Measurements from ENCODE around the gene STON2. TPM values are rescaled to one million over a fixed set of nuclear protein-coding genes. Genes with fewer than 3 reads are reported as not detected.

Gene STON2
- total RNA-seq, 2 donors from 2014 or later, result 6.6 to 16.6 TPM

DNA sequence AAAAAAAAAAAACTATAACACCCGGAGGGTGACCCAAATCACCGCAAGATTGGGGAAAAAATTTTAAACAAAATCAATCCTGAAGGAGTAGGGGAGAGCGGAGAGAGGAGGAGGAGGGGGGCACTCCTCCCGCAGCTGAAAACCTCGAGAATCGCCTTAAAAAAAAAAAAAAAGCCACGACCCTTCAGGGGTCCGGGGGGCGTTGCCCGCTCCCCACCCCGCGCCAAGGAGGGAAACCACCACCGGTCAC lies 179.6 kb downstream of the STON2 start:
- H3K4me3 ChIP-seq, result peak overlapping the region; percentile 35 to 77
- no peak for ATAC-seq
- intact Hi-C loops (cut with DNase I), result no loop called here

DNA sequence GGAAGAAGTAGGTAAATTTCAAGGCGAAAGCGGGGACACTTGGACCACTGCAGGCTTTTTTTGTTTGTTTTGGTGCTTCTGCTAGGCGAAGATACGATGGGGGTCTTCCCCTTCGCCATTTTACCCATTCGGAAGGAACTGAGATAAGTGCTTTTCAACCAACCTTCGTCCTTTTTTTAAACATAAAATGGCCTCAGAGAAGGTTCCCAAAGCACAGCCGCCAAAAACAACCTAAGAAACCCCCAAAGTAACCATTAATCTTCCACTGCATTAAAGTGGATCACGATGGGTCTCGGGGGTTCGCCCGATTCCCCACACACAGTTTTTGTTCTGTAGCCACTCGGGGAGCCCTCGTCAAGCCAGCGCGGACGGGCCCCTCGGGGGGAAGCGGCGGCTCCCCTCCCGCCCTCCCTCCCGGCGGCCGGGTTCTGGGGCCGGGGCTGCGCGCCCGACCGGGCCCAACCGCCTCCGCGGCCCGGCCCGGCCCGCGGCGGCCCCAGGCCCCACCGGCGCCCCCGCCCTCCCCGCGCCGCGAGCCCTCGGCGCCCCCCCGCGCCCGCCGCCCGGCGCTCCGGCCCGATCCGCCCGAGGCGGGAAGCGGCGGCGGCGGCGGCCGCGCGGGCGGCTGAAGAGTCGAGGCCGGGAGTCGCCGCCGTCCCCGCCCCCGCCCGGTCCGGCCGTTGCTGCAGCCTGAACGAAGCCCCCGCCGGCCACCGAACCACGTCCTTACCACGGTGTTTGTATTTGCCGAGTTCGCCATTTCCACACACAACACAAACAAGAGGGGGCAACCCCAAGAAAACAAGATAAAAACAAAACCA lies 180.2 kb downstream of the STON2 start:
- Histone ChIP-seq H3K9me3 (no peaks in the 10 kb centered on the region), H3K4me1 (peaks cover 42% of the 10 kb centered on the region), H3K27me3 (no peaks in the 10 kb centered on the region), H3K36me3 (replicated peaks in 1 of 2; ENCODE audit: insufficient read depth in 1 of 2, low read depth in 2 of 2) (peaks cover 0 to 3% of the 10 kb centered on the region in 2 donors), H3K4me3 (peak overlapping the region; percentile 35 to 77), H3K27ac (peak overlapping the region; percentile 87 to 100 (median 98))
- peak; percentile 33 to 53 (median 46) for DNase-seq
- peak; percentile 36 for ATAC-seq
- WGBS, 2 donors, result 0% methylated on average over 26 to 40 of the region's 84 CpGs
- no peak for TF ChIP-seq POLR2A (IDR thresholded peaks at IDR 0.05)
- TF ChIP-seq, protein P1, sequence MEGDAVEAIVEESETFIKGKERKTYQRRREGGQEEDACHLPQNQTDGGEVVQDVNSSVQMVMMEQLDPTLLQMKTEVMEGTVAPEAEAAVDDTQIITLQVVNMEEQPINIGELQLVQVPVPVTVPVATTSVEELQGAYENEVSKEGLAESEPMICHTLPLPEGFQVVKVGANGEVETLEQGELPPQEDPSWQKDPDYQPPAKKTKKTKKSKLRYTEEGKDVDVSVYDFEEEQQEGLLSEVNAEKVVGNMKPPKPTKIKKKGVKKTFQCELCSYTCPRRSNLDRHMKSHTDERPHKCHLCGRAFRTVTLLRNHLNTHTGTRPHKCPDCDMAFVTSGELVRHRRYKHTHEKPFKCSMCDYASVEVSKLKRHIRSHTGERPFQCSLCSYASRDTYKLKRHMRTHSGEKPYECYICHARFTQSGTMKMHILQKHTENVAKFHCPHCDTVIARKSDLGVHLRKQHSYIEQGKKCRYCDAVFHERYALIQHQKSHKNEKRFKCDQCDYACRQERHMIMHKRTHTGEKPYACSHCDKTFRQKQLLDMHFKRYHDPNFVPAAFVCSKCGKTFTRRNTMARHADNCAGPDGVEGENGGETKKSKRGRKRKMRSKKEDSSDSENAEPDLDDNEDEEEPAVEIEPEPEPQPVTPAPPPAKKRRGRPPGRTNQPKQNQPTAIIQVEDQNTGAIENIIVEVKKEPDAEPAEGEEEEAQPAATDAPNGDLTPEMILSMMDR (IDR thresholded peaks at IDR 0.05), result no peak
- intact Hi-C loops (cut with DNase I), result no loop called here

More for the DNA sequence above, 179.6 kb downstream of the STON2 start:
- Histone ChIP-seq H3K27me3 (no peaks in the 10 kb centered on the region), H3K4me1 (peaks cover 42% of the 10 kb centered on the region), H3K27ac (peak overlapping the region in 3 of 4 donors; percentile 97 to 100 (median 98)), H3K9me3 (no peaks in the 10 kb centered on the region), H3K36me3 (replicated peaks in 1 of 2; ENCODE audit: insufficient read depth in 1 of 2, low read depth in 2 of 2) (peaks cover 0 to 3% of the 10 kb centered on the region in 2 donors)
- 1% methylated on average over 13 of the region's 13 CpGs for WGBS, 2 donors
- peak in 2 of 3 donors; percentile 99 for TF ChIP-seq POLR2A (IDR thresholded peaks at IDR 0.05)
- TF ChIP-seq, protein P1 (IDR thresholded peaks at IDR 0.05), result peak in 1 of 7 experiments; percentile 9
- DNase-seq, result no peak

DNA sequence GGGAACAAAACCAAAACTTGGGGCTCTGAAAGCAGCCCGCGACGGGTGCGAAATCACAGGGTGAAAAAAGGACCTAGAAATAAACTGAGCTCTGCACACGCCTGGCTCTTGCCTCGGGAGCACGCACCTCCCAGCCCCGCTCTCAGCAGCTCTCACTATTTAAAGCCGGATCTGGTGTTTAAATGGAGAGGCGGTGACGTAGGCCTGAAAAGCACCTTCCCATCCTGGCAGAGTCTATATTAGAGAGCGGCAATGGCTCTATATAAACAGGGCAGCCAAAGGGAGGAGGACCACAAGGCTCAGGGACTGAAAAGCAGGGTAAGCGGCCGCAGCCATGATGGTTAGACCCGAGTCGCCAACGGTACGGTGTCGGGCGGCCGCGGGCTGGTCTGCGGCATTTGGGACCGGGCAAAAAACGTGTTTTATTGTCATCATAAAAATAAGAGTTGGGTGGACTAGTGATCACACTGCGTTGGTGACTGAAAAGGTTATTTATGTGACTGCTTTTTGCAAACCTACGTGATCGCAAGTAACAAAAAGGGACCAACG lies 180.8 kb downstream of the STON2 start:
- 0% methylated on average over 27 to 29 of the region's 29 CpGs for WGBS, 2 donors
- Histone ChIP-seq H3K4me1 (peaks cover 42% of the 10 kb centered on the region), H3K4me3 (peak overlapping the region; percentile 4 to 39), H3K36me3 (replicated peaks in 1 of 2; ENCODE audit: insufficient read depth in 1 of 2, low read depth in 2 of 2) (peaks cover 0 to 3% of the 10 kb centered on the region in 2 donors), H3K27me3 (no peaks in the 10 kb centered on the region), H3K27ac (peak overlapping the region; percentile 87 to 100 (median 98)), H3K9me3 (no peaks in the 10 kb centered on the region)
- peak; percentile 93 to 97 (median 94) for DNase-seq
- intact Hi-C loops (cut with DNase I), result no loop called here
- peak; percentile 98 to 100 (median 100) for TF ChIP-seq POLR2A (IDR thresholded peaks at IDR 0.05)
- TF ChIP-seq, protein P1 (IDR thresholded peaks at IDR 0.05), result peak in 1 of 7 experiments; percentile 14
- peak; percentile 63 for ATAC-seq

DNA sequence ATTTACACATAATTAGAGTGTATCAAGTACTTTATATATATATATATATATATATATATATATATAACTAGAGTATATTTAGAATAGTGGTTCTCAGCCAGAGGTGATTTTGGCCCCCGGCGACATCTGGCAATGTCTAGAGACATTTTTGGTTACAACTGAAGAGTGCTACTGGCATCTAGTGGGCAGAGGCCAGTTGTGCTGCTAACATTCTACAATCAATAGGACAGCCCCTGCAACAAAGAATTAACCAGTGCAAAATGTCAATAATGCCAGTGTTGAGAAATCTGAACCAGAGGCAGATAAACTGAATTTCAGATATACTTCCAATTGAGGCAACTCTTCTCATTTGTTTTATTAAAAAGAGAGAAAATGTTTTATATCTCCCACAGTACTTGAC lies 188.3 kb downstream of the STON2 start:
- Histone ChIP-seq H3K27ac (no peak overlapping the region), H3K36me3 (replicated peaks in 1 of 2; ENCODE audit: insufficient read depth in 1 of 2, low read depth in 2 of 2) (peaks cover 0 to 9% of the 10 kb centered on the region in 2 donors), H3K9me3 (no peaks in the 10 kb centered on the region), H3K4me1 (peaks cover 21% of the 10 kb centered on the region), H3K4me3 (no peak overlapping the region), H3K27me3 (no peaks in the 10 kb centered on the region)
- intact Hi-C loops (cut with DNase I), result no loop called here
- WGBS, 2 donors, result 7 to 21% methylated on average over 2 of the region's 2 CpGs
- peak; percentile 60 for ATAC-seq
- peak; percentile 27 to 56 (median 37) for DNase-seq
- TF ChIP-seq, protein P1 (IDR thresholded peaks at IDR 0.05), result peak; percentile 20 to 59 (median 42)
- TF ChIP-seq POLR2A (IDR thresholded peaks at IDR 0.05), result no peak

Small RNA genes within 50 kb of the gene (small RNA-seq; reads per million reads assigned to genes)
- not detected for gene DYNLL1P1
- gene DYNLL1P2, result not detected

Other genes with a start within 250 kb of the STON2 start
- gene GTF2A1, start 179.4 kb downstream of the STON2 start, total RNA-seq, result 1 to 10 TPM; 4.0 to 9.3 TPM
- gene SEL1L, start 133.5 kb upstream of the STON2 start, total RNA-seq, result 100 to 1,000 TPM; 183 to 268 TPM

All from body of pancreas (tissue), 4 donors.